ENCODE results near the gene GNA12.

The GNA12 gene

DNA sequence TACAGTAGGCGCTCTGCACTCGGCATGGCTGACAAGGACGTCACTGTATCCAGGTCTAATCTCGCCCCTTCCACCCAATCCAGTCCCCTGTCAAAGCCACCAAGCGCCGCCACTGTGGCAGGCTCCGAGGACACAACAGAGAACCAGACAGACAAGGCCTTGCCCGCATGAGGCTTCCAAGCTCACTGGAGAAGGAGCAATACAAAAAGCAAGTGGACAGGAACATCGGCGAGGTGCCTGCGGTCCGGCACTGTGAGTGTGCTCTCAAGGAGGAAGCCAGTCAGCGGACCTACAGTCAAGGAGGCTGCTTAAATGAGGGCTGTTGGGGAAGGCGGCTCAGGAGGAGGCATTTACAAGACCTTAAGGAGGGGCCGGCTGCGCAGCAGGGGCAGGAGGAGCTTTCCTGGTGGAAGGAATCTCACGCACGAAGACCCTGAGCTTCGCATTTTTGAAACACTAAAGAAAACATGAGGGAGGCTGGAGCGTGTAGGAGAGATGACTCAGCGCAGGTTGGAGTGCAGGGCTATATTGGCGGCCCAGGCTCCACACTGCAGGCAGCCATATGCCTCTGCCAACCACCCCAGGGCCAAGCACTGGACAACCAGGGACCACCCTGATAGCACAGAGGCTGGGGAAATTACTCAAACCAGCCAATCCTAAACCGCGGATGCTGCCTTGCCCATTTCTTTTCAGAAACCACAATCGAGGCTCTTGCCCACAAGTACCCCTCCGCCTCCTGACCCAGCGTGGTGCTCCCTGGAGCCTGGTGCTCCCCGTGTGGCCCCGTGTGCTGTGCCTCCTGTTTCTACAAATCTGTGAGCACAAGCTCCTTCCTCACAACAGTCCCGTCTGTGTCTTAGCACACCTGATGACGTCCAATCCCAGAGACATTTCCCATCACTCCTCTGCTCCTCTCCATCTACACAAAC lies 28.9 kb downstream of the GNA12 start:
- FAIRE-seq, result no peak

DNA sequence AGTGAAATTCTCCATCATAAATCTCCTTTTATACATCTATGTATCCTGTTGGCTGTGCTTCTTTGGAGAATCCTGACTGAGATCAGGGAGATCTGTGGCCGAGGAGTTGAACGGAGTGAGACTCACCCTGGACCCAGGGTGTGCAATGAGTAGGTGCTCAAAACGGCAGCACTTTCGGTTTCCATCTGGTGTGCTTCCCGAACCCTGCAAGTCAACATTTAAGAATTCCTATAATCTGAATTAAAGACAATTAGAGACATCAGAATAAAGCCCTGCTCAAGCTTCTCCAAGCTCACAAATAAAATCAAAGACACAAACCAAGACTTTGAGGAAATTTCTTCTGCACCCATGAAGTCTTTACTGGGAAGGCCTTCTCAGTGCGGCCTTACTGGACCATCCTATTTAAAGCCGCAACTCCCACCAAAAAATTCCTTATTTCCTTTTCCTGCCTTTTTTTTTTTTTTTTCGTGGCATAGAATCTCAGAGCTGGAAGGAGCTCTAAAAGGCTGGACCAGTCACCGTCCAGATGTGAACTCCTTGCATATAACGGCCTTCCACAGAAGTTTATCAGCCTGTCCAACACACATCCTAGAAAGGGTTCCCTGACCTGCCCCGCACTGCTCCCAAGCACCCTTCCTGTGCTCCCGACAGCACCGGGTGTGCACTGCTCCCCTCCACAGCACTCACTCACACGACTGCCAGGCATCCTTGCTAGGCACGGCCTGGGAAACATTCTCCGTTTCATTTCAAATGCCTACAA lies 29.7 kb downstream of the GNA12 start:
- no peak for FAIRE-seq

DNA sequence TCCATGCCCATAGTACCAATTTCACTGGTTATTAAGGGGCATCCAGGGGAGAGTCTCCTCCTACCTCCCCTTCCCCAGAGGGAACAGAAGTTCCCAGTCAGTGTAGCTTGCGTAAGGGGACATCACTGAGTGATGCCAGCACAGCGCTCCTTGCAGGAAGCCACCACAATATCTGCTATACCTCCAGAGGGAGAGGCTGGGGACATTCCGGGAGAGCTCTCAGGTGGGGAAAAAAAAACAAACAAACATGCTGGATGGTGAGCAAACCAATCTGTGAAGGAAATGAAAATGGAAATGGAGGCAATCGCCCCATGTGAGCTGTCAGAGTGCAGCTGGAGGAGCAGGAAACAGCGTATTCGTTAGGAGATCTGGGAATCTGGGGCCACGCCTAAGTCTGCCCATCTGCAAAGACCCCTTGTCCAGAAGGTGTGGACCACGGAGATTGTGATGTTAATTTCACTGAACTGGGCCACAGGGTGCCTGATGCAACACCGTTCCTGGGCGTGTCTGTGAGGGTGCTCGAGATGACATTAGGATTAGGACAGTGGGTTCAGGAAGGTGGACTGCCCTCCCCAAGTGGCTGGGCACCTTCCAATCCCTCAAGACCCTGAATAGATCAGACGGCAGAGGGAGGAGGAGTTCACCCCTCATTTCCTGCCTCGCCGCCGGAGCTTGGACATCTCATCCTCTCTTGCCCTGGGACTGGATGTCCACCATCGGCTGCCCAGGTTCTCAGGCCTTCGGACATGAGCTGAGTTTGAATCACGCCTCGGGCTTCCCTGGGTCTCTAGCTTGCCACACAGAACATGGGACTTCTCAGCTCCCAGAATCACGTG lies 30.5 kb downstream of the GNA12 start:
- no peak for FAIRE-seq

DNA sequence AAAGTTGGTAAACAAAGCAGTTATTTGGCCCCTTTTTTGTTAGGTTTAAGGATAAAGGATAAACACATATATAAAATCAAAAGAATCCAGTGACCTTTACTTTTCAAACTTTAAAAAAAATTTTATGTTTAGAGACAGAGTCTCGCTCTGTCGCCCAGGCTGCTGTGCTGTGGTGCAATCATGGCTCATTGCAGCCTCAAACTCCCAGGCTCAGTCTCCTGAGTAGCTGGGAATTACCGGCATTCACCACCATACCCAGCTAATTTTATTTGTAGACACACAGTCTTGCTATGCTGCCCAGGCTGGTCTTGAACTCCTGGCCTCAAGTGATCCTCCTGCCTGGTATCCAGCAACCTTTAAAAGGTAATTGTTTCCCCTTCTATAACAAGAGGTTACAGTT lies 31.3 kb downstream of the GNA12 start:
- FAIRE-seq, result no peak

DNA sequence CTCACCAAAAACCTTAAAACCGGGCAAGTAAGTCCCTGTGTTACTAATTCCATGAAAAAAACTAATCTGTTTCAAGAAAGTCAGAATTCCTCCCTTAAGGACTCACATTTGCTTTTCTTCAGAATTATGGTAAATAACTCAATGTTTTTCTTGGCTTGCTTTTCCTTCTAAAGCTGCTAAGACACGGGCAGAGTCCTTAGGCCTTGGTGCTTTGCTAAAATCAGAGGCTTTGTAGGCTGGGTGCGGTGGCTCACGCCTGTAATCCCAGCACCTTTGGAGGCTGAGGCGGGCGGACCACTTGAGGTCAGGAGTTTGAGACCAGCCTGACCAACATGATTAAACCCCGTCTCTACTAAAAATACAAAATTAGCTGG lies 32.0 kb downstream of the GNA12 start:
- FAIRE-seq, result no peak

DNA sequence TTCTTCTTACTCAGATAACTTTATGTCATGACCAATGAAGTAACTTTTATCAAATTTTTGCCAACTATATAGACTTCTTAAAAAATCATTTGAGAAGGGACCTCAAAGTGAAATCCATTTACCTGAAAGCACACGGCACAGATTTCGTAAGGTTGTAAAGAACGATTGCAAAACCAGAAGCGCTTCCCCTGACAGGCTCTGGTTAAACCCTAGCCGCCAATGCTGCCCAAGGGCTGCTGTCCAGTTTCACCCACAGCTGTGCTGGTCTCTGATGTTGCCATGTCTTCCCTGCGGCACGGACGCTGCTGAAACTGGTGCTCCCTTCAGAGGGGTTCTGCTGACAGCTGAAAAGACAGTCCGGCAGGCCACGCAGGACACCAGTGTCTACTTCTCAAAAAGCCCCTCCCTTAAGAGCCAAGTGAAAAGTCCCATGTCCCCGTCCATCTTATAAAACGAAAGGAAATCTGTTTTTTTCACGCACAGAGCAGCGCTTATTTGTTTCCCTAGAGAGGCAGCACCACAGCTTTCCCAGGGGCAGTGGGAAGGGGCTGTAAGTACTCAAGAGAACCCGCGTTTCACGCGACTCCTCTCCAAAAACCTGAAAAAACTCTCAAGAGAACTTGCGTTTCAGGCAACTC lies 32.5 kb downstream of the GNA12 start:
- FAIRE-seq, result no peak

DNA sequence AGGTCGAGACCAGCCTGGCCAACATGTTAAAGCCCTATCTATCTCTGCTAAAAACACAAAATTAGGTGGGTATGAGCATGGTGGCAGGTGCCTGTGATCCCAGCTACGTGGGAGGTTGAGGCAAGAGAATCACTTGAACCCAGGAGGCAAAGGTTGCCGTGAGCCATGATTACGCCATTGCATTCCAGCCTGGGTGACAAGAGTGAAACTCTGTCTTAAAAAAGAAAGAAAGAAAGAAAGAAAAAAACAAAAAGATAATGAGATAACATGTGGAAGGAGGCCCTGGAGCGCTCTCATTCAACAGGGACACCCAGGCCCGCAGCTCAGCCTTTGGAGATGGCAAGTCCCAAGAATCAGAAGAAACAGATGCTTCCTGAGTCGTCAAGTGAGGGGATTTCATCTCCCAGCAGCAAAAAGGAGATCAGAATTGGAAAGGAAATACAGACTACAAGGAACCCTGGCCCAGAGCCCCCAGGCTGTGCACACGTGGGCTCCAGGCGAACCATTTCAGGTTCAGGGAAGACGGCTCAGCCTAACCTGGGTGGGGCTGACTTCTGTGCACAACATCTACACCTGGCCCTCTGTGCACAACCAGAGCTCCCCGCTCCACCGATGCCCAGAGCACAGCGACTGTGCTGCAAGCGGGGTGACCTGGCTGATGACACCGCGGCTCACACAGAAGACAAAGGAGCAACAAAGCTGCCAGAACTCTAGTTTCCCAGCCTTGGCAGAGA lies 33.3 kb downstream of the GNA12 start:
- no peak for FAIRE-seq

DNA sequence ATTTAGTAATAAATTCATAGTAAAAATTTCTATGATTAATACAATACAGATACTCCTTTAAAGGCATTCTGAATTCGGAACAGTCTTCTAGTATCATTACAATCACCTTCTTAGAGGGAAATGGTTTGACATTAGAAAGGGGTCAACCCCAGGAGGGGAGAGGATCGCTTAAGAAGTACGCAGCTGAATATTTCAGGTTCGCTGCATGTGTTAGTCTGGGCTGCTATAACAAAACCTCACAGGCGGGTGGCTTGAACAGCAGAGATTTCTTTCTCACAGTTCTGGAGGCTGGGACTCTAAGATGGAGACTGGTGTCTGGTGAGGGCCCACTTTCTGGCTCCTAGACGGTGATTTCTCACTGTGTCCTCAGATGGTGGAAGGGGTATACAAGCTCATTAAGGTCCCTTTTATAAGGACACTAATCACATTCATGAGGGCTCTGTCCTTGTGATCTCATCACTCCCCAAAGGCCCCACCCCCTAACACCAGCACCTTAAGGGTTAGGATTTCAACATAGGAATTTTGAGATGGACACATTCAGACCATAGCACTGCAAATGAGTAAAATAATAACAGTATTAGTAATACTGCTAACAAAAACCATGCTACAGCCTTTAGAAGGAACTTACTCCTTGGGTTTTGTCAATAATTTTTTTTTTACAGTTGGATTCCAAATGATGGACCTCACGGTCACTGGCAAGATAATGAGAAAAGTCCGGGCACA lies 34.0 kb downstream of the GNA12 start:
- FAIRE-seq, result no peak

DNA sequence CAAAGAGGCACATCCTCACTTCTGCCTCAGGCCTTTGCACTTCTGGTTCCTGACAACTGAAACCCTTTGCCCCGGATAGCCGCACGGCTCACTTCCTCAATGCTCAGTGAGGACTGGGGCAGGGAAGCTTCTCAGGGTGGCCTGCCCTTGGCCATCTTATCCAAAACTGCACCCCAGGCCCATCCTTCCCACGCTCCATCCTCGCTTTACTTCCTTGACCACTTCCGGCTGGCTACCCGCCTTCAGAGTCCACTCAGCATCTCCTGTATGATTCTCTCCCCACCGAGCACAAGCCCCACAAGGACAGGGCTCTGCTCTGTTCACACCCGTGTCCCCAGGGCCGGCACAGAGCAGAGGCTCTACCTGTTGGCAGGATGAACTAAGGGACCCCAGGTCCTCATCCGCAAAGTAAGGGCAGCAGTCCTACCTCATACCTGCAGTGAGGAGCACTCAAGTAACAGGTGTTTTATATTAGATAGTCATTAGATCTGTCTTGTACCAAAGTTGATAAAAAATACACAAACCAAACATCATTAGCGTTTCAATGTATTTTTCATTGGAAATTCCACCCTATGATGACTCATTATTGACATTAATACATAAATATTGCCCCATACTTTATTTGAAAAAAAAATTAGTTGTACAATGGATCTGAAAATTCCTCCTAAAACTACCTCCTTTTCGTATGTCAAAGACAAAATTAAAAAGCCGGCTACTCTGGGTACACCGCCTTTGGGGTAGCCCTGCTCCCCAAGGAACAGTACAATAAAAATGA lies 35.0 kb downstream of the GNA12 start:
- FAIRE-seq, result no peak

DNA sequence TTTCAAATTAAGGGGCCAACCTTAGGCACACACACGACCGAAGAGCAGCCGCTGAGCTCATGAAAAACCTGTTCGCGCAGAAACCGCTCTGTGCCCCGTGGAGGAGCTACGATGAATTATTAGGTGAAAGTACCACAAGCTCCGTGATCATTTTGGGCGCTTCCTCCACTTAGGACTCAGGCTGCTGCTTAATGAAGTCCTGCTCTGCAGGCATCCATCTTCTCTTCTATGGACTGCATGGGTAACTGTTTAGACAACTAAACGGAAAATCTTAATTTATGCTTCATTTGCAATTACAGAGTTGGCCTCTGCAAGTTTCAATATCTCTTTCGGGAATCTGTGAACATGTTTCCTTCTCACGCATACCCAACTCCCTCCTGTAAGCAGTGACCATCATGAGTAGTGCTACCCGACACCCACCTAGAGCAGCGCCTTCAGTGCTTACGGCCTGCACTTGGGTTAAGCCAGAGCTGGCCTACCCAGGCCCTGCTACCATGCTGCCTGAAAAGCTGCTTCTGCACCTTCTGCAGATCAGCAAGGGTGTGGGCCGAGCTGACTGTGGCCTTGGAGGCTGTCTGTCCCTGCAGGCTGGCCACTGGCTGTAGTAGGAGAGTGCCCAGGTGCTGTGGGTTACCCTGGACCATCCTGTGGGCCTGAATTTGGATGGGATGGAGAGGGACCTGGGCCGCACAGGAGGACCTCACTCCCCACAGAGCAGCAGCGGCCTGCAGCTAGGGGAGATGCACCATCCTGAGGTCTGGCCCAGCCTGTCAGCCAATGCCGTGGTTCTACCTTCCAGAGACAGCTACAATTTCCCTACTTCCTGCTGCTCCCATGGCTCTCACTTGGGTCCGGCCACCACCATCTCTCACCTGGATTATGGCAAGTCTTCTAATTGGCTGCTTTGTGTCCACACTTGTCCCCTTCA lies 36.0 kb downstream of the GNA12 start:
- FAIRE-seq, result no peak

DNA sequence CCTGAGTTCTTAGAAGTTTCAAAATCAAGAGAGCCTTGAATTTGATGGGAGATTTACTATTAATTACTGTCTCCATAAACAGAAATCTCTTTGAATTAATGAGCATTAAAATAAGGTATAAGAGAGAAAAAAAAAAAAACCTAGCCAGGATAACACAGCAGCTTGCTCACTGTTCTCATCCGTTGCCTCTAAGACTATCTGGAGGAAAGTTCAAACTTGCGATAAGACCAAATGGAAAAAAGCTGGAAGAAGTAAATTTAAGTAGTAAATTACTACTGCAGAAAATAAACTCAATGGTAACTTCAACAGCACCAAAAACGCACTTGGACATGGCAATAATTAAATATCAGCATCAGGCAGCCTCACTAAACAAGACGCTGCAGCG lies 36.7 kb downstream of the GNA12 start:
- FAIRE-seq, result no peak

DNA sequence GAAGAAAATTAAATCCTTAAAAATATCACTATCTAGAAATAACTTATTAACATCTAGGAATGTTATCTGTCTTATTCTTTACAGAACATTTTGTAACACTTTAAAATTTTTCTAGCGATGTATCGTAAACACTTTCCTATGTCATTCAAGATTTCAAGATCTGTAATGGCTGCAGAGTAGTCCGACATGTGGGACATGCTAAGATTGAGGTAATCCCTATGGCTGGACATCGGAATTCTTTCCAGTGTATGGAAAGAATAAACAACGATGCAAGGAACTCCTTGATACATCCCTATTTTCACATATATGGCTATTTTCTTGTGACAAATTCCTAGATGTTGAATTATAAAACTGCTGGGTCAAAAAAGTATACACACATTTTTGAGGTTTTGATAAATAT lies 37.5 kb downstream of the GNA12 start:
- peak; percentile 40 for FAIRE-seq

DNA sequence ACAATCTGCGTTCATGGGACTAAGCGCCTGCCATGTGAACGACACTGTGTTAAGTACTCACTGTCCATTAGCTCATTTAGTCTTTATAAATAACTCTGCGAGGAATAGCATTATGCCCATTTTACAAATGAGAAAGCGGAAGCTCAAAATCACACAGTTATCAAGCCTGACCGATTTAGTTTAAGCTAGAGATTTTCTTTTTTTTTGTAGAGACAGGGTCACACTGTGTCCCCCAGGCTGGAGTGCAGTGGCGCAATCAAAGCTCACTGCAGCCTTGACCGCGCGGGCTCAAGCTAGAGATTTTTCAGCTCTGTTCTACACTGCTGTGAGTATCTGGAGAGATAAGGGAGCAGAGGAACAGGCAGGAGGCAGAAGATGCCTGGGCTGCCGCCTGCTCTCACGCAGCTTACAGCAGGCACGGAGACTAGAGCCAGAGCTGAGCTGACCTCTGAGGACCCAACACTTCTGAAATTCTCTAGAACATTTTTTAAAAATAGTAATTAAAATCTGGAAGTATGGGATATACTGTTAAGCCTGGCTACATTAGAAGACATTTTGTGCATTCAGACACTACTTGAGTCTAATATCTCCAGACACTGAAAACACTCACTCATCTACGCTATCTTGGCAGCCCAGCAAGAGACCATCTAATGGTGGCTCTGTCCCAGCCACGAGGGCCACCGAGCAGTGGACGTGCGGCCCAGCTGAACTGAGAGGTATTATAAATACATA lies 38.7 kb downstream of the GNA12 start:
- no peak for FAIRE-seq

DNA sequence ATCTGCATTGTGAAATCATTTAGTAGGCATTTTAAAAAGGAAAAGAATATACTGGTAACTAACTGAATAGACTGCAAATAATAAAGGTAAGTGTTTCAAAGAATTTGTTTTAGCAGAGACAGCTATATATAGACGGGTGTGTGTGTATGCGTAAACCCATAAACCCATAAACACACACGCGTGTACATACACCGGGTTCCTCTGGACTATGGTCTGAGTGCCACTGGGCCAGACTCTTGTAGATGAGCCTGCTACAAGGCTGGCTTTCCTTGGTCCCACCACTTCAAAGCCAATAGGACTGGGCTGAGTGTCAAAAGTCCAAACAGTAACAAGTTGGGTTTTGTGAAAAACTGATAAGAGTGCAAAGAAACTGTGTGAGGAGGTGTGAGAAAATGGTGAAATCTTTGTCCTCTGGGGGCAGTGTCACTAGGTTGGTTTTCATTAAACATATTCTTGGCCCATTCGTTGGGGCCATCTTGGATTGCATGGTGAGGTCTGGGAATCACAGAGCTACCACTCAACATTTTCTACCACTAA lies 39.8 kb downstream of the GNA12 start:
- FAIRE-seq, result no peak

DNA sequence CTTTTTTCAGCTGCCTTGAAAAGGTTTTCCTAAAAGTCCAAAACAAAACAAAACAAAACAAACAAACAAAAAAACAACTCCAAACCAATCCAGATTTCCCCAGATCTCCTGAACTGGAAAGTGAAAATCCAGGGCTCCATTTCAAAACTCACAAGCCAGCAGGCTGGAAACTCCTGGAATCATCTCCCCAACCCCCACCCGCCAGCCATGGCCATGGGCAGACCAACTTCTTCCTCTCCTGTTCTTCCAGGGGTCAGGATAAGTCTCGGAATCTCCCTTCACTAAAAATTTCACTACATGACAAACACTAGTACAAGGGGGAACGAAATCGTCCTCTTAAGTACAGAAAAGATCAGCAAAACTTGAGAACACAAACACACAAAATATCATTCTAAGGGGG lies 40.4 kb downstream of the GNA12 start:
- FAIRE-seq, result no peak

DNA sequence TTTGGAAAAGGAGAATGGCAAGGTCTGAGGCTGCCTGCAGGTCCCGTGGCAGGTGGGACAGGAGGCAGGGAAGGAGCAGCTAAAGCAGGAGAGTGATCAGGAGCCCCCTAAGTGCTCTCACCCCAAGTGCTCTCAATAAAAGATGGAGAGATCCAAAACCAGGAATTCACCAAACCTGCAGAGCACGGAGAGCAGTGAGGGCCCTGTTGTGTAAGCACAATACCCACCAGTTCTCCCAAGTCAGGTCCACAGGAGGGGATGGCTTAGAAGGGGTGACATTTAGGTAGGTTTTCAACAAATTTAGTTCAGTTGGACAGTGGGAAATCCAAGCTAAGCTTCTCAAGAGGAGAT lies 40.8 kb downstream of the GNA12 start:
- no peak for FAIRE-seq

DNA sequence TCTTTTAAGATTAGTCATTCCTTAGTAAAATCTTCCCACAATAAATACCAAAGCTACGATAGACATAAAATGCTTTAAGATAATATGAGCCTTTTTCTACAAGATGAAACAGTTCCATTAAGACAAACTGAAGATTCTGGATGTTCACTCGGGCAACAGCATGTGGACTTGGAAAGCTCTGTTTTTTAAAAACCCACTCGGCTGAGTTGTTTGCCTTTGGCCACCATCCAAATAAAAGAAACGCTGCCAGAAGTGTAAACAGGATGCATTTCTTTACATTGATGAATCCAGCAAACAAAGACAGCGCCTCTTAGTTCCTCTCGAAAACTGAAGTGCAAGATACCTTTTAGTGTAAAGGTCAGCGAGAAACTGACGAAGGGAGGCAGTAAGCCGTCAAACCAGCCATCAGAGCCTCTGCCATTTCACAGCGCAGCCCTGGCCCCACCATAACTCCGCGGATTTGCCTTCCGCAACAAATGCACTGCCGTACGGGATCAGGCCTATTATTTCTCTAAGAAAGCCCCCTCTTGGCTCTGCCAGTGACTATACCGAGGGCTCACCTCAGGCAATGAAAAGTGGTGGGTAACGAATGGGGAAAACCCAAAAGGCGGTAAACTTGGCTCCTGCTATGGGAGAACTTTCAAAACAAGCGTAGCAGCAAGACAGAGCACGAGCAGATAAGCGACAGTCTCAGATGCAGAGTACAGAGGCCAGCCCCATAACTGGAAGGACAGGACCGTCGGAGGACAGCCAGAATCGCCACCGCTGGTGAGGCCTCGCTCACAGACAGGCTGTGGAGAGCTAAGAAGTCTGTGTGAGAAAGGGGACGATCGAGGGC lies 41.4 kb downstream of the GNA12 start:
- FAIRE-seq, result no peak

DNA sequence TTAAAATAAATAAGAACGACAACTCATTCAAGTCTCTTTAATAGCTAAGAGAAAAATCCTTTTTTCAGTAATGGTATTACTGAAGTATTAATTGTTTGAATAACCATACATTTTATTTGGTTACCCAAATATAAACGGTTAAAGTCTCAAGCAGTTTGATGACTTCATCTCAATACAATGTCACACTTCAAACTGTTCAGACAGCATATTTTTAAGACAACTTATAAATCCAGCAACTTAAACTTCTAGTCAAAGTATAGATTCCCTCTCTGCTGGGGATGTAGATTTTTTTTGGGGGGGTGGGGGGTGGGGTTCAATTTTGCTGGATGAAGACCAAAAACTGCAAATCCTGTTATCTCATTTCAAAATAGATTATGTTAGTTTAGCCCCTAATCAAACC lies 42.0 kb downstream of the GNA12 start:
- peak; percentile 13 for FAIRE-seq
